Liver (tissue), 3 donors: ENCODE data around the gene MSH3.

ENCODE experiments used
- CTCF ChIP-seq: fragments of 150-350 bp; IDR thresholded peaks from 2 replicates; pipeline ENCODE4 v1.5.1; 2017; ENCODE audit warnings: improper control_type of control experiment, low read depth, low read length; ENCODE audit not compliant: missing input control
- EGR1 ChIP-seq, 2 donors: IDR thresholded peaks; 2 replicates each; pipeline ENCODE4 v1.6.1; 2016 to 2018; ENCODE audit warnings: antibody characterized with exemption in 2 of 2, low read depth in 2 of 2
- FOXA1 ChIP-seq: IDR thresholded peaks from 2 replicates; pipeline ENCODE4 v1.6.1; 2016; ENCODE audit warnings: antibody characterized with exemption
- FOXA2 ChIP-seq: IDR thresholded peaks from 2 replicates; pipeline ENCODE4 v1.6.1; 2016; ENCODE audit warnings: antibody characterized with exemption
- GABPA ChIP-seq, 2 donors: IDR thresholded peaks in 1 of 2; conservative IDR thresholded peaks in 1 of 2; 2 replicates each; pipeline ENCODE4 v1.6.1; 2016; ENCODE audit warnings: antibody characterized with exemption in 2 of 2, mild to moderate bottlenecking in 1 of 2, moderate library complexity in 1 of 2
- RAD21 ChIP-seq, 2 donors: IDR thresholded peaks; 2 replicates each; pipeline ENCODE4 v1.6.1; 2016; ENCODE audit warnings: antibody characterized with exemption in 2 of 2, mild to moderate bottlenecking in 2 of 2
- SP1 ChIP-seq: IDR thresholded peaks from 2 replicates; pipeline ENCODE4 v1.6.1; 2018; ENCODE audit warnings: antibody characterized with exemption, mild to moderate bottlenecking
- YY1 ChIP-seq: IDR thresholded peaks from 2 replicates; pipeline ENCODE4 v1.6.1; 2016; ENCODE audit warnings: antibody characterized with exemption, mild to moderate bottlenecking
- ZBTB33 ChIP-seq: IDR thresholded peaks from 2 replicates; pipeline ENCODE4 v1.6.1; 2016; ENCODE audit warnings: antibody characterized with exemption
- TF ChIP-seq, protein P1 (sequence below): IDR thresholded peaks from 2 replicates; pipeline ENCODE4 v1.6.1; 2016; ENCODE audit warnings: antibody characterized with exemption
- TF ChIP-seq, protein P2 (sequence below): IDR thresholded peaks from 2 replicates; pipeline ENCODE4 v1.6.1; 2016; ENCODE audit warnings: antibody characterized with exemption
- TF ChIP-seq, protein P3 (sequence below): IDR thresholded peaks from 2 replicates; pipeline ENCODE4 v1.6.1; 2016; ENCODE audit warnings: antibody characterized with exemption, mild to moderate bottlenecking
- donor health status: healthy.
- donor health status: healthy.

DNA sequence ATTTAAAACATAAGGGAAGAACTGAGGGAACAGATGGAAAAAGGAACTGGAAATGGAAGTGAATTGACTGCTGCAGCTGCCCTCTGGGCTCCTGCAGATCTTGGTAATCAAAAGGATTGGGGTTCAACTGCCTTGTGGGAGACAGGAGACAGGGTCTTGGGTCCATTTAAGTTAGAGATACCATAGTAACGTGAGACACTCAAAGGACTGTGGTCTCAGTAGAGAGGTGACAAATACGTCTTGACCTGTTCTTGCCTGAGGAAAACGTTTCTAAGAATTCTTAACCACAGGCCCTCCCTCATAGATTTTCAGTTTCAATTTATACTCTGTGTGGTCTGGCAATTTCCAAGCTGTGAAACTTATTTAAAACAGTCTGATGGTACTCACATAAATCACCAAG lies 101.2 kb downstream of the MSH3 start:
- no peak for TF ChIP-seq CTCF
- TF ChIP-seq, protein P1, sequence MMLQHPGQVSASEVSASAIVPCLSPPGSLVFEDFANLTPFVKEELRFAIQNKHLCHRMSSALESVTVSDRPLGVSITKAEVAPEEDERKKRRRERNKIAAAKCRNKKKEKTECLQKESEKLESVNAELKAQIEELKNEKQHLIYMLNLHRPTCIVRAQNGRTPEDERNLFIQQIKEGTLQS: no peak
- no peak for TF ChIP-seq RAD21 (IDR thresholded peaks at IDR 0.05)
- TF ChIP-seq GABPA (IDR thresholded peaks at IDR 0.05 in 1 of 2, conservative IDR thresholded peaks at IDR 0.05 in 1 of 2): no peak
- TF ChIP-seq, protein P2, sequence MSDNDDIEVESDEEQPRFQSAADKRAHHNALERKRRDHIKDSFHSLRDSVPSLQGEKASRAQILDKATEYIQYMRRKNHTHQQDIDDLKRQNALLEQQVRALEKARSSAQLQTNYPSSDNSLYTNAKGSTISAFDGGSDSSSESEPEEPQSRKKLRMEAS: no peak
- TF ChIP-seq YY1: no peak
- TF ChIP-seq SP1: no peak
- TF ChIP-seq EGR1 (IDR thresholded peaks at IDR 0.05; ENCODE audit: low read depth in 2 of 2): no peak
- TF ChIP-seq FOXA1: no peak
- TF ChIP-seq, protein P3, sequence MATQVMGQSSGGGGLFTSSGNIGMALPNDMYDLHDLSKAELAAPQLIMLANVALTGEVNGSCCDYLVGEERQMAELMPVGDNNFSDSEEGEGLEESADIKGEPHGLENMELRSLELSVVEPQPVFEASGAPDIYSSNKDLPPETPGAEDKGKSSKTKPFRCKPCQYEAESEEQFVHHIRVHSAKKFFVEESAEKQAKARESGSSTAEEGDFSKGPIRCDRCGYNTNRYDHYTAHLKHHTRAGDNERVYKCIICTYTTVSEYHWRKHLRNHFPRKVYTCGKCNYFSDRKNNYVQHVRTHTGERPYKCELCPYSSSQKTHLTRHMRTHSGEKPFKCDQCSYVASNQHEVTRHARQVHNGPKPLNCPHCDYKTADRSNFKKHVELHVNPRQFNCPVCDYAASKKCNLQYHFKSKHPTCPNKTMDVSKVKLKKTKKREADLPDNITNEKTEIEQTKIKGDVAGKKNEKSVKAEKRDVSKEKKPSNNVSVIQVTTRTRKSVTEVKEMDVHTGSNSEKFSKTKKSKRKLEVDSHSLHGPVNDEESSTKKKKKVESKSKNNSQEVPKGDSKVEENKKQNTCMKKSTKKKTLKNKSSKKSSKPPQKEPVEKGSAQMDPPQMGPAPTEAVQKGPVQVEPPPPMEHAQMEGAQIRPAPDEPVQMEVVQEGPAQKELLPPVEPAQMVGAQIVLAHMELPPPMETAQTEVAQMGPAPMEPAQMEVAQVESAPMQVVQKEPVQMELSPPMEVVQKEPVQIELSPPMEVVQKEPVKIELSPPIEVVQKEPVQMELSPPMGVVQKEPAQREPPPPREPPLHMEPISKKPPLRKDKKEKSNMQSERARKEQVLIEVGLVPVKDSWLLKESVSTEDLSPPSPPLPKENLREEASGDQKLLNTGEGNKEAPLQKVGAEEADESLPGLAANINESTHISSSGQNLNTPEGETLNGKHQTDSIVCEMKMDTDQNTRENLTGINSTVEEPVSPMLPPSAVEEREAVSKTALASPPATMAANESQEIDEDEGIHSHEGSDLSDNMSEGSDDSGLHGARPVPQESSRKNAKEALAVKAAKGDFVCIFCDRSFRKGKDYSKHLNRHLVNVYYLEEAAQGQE: no peak
- no peak for TF ChIP-seq ZBTB33
- TF ChIP-seq FOXA2: no peak
